ENCODE results near the gene PPEF1. TPM values are rescaled to one million over a fixed set of nuclear protein-coding genes. Genes with fewer than 3 reads are reported as not detected.

Gene PPEF1, protein sequence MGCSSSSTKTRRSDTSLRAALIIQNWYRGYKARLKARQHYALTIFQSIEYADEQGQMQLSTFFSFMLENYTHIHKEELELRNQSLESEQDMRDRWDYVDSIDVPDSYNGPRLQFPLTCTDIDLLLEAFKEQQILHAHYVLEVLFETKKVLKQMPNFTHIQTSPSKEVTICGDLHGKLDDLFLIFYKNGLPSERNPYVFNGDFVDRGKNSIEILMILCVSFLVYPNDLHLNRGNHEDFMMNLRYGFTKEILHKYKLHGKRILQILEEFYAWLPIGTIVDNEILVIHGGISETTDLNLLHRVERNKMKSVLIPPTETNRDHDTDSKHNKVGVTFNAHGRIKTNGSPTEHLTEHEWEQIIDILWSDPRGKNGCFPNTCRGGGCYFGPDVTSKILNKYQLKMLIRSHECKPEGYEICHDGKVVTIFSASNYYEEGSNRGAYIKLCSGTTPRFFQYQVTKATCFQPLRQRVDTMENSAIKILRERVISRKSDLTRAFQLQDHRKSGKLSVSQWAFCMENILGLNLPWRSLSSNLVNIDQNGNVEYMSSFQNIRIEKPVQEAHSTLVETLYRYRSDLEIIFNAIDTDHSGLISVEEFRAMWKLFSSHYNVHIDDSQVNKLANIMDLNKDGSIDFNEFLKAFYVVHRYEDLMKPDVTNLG
- polyA plus RNA-seq (ENCODE audit: insufficient read length in 10 of 10) = under 1 TPM; 0.42 to 0.92 (median 0.71) TPM
- long read RNA-seq, donor 1 = 0 reads
- long read RNA-seq, donor 2 = 0 reads
- long read RNA-seq, donor 3 = 0 reads
- long read RNA-seq, donor 4 = 0 reads
- long read RNA-seq, donor 5 = 0 reads
- long read RNA-seq, donor 6 = 0 reads
- long read RNA-seq, donor 7 = 0 reads
- long read RNA-seq, donor 8 = 0 reads
- long read RNA-seq, donor 9 = 0 reads

DNA sequence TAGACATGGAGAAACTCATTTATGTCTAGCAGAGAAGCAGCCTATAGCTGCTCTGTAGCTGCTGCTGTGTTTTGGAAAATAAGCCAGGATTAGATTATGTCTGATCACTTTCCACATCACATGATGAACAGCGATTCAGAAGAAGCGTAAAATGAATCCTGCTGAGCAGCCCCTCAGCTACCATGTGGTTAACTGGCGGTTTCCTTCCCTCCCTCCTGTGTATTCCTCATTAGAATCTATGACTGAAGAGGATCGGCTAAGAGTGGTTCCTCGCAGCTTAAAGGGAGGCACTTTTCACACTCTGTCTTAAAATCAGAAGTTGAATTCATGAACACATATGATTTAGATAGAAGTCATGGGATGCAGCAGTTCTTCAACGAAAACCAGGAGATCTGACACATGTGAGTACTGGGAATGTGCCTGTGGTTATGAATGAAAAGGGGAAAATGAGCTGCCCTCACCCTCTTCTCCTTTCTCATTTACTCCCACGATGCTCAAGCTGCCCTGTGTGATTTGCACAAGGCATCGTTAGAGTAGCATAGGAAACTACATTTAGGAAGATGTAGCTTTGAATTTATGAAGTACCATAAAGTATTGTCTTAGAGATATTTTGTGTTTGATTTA is at the start of gene PPEF1:
Gene PPEF1 (plus strand): TSS at position 220 of the 624 bp plus-strand sequence. CDS start 136 bp downstream, at position 356.
- peak in 1 of 3 donors; percentile 40 for DNase-seq

DNA sequence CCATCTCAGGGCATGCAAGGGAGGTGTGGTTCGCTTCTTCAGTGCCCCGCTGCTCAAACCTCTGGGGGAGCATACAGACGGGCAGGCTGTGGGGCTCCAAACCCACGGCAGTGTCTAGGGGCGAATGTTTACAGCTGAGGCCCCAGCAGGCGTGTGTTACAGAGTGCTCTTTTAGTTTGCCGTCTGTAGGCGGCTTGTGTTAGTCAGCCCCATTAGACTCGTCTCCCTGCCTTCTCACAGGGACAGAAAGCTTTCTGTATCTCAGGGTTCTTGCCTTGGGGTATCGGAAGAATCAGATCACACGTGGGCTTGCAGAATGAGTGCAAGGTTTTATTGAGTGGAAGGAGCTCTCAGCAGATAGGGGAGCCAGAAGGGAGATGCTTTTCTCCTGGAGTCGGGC is 46.2 kb upstream of the PPEF1 start:
- no peak for DNase-seq

GRCh38 chrX:18664947-18665346 is 42.5 kb upstream of the PPEF1 start:
- no peak for DNase-seq

- no peak for DNase-seq
Observed at GRCh38 chrX:18666614-18667013, 40.8 kb upstream of the PPEF1 start.

DNA sequence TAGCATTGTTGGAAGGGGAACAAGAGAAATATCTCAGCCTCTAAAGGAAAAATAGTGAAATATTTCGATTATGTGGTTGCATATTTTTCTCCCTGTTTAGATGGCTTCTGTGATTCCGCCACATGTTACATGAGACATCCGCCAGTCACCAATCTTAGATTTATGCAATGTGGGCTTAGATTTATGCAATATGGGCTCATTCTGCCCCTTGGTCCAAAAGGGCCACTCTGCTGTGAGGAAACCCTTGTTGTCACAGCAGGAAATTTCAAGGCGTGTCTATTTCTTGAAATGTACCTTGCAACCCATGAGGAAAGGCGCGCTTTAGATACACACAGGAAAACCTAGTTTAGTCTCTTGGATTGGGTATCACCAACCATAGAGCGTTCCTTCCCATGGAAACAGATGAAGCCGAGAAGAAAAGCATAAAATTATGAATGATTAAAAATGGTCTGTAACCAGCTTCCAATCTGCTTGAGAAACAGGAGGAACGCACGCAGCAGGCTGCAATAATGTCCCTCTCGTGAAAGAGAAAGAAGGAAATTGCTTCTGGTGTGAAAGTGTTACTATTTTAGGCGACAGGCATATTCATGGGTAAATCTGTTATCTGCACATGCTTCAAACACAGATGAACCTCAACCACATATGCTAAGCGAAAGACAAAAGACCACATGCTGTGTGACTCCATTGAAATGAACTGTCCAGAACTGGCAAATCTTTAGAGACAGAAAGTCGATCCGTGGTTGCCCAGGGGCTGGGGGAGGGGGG is 39.2 kb upstream of the PPEF1 start:
- DNase-seq = no peak

DNA sequence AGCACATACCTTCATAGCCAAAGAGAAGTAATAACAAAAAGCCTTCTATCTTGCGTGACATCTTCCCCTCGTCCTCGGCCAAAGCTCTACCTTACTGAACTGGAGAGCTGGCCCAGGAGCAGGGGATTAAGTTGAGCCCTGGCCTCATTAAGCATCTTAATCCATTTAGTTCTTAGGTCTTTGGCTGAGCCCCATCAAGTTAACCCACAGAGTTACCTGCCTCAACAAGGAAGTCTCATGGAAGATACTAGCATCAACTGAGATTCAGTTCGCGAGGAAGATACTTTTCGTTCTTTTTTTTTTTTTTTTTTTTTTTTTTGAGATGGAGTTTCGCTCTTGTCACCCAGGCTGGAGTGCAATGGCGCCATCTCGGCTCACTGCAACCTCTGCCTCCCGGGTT is 35.4 kb upstream of the PPEF1 start, which contains the start of gene RS1:
Gene RS1 (minus strand): TSS at position 101 of the 400 bp plus-strand sequence. CDS start 40 bp downstream, at position 61.
- DNase-seq = no peak

DNA sequence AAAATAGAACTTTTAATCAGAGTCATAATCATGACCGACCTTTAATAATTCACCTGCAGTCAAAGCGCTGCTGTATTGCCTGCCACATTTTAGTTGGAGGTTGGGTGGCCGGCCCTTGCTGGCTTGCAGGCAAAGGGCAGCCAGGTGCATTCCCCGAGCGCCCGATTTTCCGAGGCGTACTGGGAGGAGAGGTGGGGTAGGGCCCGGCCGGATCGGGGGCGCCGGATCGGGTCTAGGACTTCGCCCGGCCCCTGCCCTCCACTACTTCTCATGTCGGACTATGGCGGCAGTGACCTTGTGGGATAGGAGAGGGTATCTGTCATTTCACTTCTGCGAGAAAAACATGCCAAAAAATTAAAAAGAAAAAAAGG is 33.0 kb upstream of the PPEF1 start:
- peak in 1 of 3 donors; percentile 6 for DNase-seq

DNA sequence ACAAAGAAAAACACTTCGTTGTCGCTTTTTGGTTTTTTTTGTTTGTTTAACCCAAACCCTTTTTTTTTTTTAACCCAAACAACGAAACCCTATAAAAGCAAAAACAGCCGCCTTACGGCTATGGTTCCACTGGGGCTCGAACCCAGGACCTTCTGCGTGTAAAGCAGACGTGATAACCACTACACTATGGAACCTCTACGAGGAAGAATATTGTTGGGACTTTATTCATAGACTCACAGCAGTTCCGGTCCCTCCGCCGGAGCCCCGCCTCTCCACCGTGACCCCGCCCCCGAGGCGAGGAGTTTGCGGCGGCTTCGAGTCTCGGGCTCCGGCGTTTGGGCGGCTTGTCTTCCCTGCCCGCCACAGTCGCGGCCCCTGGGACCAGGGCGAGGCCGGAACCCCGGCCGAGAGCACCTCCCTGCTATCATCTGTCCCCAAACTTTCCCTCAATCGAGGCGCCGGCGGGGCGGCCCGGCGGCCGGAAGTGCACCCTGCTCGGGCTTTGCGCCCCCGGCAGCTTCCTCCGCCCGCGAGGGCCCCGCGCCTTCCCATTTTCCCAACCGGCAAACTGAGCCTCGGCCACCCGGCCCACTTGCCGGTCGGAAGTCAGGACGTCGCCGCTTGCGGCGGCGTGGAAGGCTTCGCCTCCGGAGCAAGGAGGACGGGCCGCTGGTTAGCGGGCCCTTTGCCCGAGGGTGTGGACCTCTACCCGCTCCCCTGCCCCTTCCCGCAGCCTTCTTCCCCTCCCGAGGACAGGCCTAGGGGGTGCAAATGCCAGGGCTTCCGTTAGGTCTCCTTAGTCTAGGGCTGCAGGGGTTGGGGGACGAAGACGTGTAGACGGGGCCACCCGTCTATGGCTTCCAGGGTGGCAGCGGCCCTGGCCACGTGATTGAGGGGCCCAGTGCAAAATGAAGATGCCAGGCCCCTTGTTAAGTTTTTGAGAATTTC is 32.4 kb upstream of the PPEF1 start:
- peak; percentile 77 to 91 (median 85) for DNase-seq

GRCh38 chrX:18676050-18676449 is 31.4 kb upstream of the PPEF1 start:
- no peak for DNase-seq

- DNase-seq = no peak
Observed at GRCh38 chrX:18676470-18676869, 31.0 kb upstream of the PPEF1 start.

DNA sequence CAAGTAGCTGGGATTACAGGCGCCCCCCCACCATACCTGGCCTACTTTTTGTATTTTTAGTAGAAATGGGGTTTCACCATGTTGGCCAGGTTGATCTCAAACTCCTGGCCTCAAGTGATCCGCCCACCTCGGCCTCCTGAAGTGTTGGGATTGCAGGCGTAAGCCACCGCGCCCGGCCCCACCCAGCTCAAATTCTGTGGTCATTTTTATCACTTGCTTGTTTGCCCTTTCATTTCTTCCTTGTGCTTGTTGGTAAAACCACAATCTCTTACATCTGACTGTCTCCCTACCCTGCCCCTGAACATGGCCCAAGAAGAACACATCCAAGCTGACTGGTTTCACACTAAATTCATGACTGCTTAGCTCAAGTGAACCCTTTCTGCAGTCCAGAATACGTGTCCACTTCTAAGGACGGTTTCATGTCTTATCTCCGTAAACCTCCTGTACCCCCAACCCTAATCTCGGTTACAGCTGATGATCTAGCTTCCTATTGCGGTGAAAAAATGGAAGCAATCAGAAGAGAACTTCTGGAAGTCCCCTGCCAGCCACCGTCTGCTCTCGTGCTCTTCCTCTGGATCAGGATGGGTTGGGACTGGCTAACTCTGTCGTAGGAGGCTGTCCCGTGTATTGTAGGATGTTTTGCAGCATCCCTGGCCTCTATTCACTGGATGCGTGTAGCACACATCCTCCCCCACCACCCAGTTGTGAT is 30.1 kb upstream of the PPEF1 start:
- no peak for DNase-seq

DNA sequence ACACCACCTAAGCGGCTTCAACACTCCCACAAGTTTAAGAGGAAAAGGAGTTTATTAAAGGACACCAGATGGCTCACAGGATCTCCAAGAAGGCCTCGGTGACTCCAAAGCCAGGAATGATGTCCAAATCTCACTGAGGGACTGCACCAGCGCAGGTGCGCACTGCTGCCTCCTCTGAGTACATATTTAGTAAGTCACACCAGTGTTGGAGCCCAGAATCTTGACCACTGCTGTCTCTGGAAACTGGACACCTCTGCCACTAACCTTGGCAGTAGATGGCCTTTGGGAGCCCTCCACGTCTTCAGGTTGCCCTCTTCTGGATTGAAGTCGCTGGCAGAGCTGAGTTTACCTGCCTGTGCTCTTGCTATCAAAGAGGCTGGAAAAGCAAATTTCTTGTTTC is 25.4 kb upstream of the PPEF1 start:
- DNase-seq = no peak

- no peak for DNase-seq
Observed at GRCh38 chrX:18682979-18683387, 24.5 kb upstream of the PPEF1 start.

GRCh38 chrX:18687856-18688495 is 19.5 kb upstream of the PPEF1 start:
- no peak for DNase-seq

DNA sequence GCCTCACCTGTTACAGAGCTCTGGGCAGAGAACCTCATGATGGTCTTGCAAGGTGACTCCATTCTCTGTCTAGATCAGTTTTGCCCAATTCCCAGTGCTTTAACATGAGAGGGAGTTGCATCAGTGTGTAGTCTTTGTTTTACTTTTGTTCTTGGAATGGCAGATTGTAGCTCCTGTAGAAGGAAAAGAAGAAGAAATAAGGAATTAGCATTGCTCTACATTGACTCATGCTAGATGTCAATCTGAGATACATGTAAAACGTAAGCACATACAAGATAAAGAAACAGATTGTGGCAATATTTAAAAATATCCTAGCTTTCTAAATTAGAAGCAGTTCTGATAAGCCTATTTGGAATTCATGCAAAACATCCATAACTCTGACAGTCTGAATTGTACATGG is 16.0 kb upstream of the PPEF1 start:
- no peak for DNase-seq

GRCh38 chrX:18692541-18692940 is 14.9 kb upstream of the PPEF1 start:
- DNase-seq = no peak

DNA sequence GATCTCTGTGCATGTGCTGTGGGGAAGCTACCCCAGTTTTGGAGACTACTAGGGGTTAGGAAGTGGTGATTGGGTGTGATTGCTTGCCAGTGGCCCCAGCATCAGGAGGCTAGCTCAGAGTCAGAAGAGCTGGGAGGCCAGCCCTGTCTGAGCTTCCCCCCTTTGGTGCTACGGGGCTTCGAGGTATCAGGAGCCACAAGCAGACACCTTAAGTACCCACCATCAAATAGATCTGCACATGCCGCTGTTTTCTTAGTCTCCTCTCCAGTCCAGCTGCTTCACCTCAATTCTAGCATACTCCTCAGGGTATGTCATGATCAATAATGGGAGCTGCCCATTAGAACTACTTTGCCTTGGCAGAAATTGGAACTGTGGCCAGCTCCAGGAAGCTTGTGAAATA is 10.8 kb upstream of the PPEF1 start:
- DNase-seq = no peak

DNA sequence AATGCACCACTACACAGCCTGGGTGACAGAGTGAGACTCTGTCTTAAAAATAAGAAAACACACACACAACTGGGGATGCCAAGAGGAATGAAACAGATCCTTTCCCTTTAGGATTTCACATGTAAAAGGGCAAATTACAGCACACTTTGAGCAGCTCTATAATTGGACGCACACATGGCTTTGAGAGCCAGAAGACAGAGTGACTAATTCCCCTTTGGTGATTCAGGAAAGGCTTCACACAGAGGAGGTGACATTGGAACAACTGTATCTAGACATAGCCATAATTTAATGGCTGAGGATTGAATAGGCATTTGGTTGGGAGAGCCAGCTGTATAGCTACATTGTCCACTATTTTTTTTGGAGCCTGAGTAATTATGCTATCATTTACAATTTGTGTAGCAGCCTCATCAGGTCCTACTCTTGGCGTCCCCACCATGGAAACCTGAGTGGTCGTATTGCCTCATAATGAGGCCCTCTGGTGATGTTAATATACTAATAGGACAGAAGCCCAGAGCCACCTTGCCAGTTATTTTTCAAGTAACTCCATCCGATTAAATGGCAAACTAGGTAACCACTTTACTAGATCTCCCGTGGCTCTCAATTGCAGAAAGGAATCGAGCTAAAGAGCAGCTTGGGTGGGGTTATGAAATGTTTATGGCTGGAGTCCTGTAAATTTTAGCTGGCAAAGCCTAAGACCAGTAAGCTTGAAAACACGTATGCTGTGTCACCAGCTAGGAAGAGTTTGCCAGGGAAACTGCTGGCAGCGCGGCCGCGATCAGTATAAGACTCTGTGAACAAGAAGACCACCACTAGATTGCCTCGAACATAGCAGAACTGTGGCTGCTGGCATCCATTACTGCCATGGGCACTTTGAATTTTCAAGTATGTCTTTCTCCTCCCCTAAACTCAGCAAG is 8.5 kb upstream of the PPEF1 start:
- no peak for DNase-seq
